Endodermal cell (in vitro differentiated cells): Measurements from ENCODE around the gene COPG1. TPM values are rescaled to one million over a fixed set of nuclear protein-coding genes. Genes with fewer than 3 reads are reported as not detected.

Experiments
- DNase-seq: peaks from one replicate; pipeline ENCODE4 v3.0.0-alpha.2; 2017
- H3K27ac ChIP-seq: 2 replicates; pipeline ENCODE4 v1.5.1; 2013; ENCODE audit warnings: mild to moderate bottlenecking, low read depth, low read length, moderate library complexity
- H3K27me3 ChIP-seq: 2 replicates; pipeline ENCODE4 v1.6.1; 2013; ENCODE audit warnings: mild to moderate bottlenecking, low read length, moderate library complexity; ENCODE audit not compliant: insufficient read depth, control insufficient read depth, poor library complexity, severe bottlenecking
- H3K36me3 ChIP-seq: 2 replicates; pipeline ENCODE4 v1.7.0; 2013; ENCODE audit warnings: mild to moderate bottlenecking, low read length, moderate library complexity; ENCODE audit not compliant: control insufficient read depth, insufficient read depth
- H3K4me1 ChIP-seq: one replicate; pipeline ENCODE4 v1.7.0; 2013; ENCODE audit warnings: low read length; ENCODE audit not compliant: control insufficient read depth, insufficient read depth
- H3K4me3 ChIP-seq: 2 replicates; pipeline ENCODE4 v1.5.1; 2013; ENCODE audit warnings: mild to moderate bottlenecking, low read length, moderate library complexity
- H3K9ac ChIP-seq: 2 replicates; pipeline ENCODE4 v1.6.1; 2013; ENCODE audit warnings: mild to moderate bottlenecking, low read length, moderate library complexity; ENCODE audit not compliant: poor library complexity, severe bottlenecking; ENCODE audit errors: extremely low read depth
- H3K9me3 ChIP-seq: 2 replicates; pipeline ENCODE4 v1.6.1; 2013; ENCODE audit warnings: mild to moderate bottlenecking, low read length, moderate library complexity; ENCODE audit not compliant: control insufficient read depth
- H3K27ac Mint-ChIP-seq: 2 replicates; pipeline ENCODE4 v1.8.0; 2020; ENCODE audit warnings: mixed read lengths
- H3K27me3 Mint-ChIP-seq: 2 replicates; pipeline ENCODE4 v1.8.0; 2021; ENCODE audit warnings: mild to moderate bottlenecking, mixed read lengths; ENCODE audit not compliant: insufficient read depth
- H3K36me3 Mint-ChIP-seq: 2 replicates; pipeline ENCODE4 v1.8.0; 2020; ENCODE audit warnings: low read depth, mixed read lengths
- H3K4me1 Mint-ChIP-seq: 2 replicates; pipeline ENCODE4 v1.8.0; 2020; ENCODE audit warnings: mixed read lengths
- H3K4me3 Mint-ChIP-seq: 2 replicates; pipeline ENCODE4 v1.8.0; 2020; ENCODE audit warnings: mild to moderate bottlenecking, moderate library complexity, mixed read lengths
- H3K9me3 Mint-ChIP-seq: 2 replicates; pipeline ENCODE4 v1.8.0; 2020; ENCODE audit warnings: mild to moderate bottlenecking, mixed read lengths
- WGBS, 2 experiments: methylation state at CpG; one replicate each; pipeline versions ENCODE4 v1.1.5 to v1.1.7; 2013; ENCODE audit warnings: missing lambda C conversion rate in 2 of 2, mixed read lengths in 1 of 2; ENCODE audit not compliant: insufficient coverage in 1 of 2, insufficient read length in 1 of 2; 5-methylcytosine and 5-hydroxymethylcytosine counted together
- total RNA-seq, 2 donors: library from RNA; stranded (reverse); fragmentation: NEBNext Ultra II Directional in 1 of 2; extraction: Animal tissue kit (Norgen Biotek cat#: 25700) in 1 of 2; gene quantifications; 2 replicates in 1 of 2; 3 replicates in 1 of 2; pipeline ENCODE4 v1.2.1, GENCODE V29; 2021
- TF ChIP-seq, protein P1 (sequence below): fragments of 200-600 bp; sonication (generic); conservative IDR thresholded peaks from 2 replicates; pipeline ENCODE4 v1.5.0; 2021; ENCODE audit warnings: antibody characterized with exemption, mild to moderate bottlenecking

COPG1 gene
- total RNA-seq, 2 donors from 2014 or later: 151 to 193 TPM

DNA sequence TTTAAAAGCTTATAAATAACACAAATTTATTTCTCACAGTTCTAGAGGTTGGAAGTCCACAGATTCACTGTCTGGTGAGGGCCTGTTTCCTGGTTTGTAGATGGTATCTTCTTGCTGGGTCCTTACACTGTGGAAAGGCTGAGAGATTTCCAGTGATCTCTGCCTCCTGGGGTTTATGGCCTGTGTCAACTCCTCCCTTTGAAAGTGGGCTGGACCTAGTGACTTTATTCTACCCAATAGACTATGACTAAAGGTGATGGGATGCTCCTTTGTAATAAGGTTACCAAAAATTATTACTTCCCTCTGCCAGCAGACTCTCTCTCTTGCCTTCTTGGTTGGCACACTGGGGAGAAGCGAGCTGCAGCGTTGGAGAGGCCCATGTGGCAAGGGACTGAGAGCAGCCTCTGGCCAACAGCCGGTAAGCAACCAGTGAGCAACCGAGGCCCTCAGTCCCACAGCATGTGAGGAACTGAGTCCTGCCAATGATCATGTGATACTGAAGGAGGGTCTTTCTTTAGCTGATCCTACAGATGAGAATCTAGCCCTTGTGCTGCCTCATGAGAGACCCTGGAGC, 14.0 kb upstream of the COPG1 start:
- no peak overlapping the region for H3K4me3 Mint-ChIP-seq

GRCh38 chr3:129238945-129239705, 10.3 kb upstream of the COPG1 start:
- no peaks in the 10 kb centered on the region for H3K36me3 Mint-ChIP-seq
- Histone ChIP-seq H3K27ac (no peak overlapping the region), H3K9ac (no peak overlapping the region), H3K27me3 (no peaks in the 10 kb centered on the region), H3K4me3 (no peak overlapping the region), H3K4me1 (no peaks in the 10 kb centered on the region), H3K36me3 (no peaks in the 10 kb centered on the region), H3K9me3 (no peaks in the 10 kb centered on the region)
- no peaks in the 10 kb centered on the region for H3K9me3 Mint-ChIP-seq
- H3K4me3 Mint-ChIP-seq: no peak overlapping the region
- H3K27ac Mint-ChIP-seq: no peak overlapping the region
- H3K27me3 Mint-ChIP-seq: no peaks in the 10 kb centered on the region
- DNase-seq: no peak
- 92 to 100% methylated on average over 8 of the region's 8 CpGs for WGBS, 2 experiments
- H3K4me1 Mint-ChIP-seq: peaks cover 4% of the 10 kb centered on the region
- TF ChIP-seq, protein P1, sequence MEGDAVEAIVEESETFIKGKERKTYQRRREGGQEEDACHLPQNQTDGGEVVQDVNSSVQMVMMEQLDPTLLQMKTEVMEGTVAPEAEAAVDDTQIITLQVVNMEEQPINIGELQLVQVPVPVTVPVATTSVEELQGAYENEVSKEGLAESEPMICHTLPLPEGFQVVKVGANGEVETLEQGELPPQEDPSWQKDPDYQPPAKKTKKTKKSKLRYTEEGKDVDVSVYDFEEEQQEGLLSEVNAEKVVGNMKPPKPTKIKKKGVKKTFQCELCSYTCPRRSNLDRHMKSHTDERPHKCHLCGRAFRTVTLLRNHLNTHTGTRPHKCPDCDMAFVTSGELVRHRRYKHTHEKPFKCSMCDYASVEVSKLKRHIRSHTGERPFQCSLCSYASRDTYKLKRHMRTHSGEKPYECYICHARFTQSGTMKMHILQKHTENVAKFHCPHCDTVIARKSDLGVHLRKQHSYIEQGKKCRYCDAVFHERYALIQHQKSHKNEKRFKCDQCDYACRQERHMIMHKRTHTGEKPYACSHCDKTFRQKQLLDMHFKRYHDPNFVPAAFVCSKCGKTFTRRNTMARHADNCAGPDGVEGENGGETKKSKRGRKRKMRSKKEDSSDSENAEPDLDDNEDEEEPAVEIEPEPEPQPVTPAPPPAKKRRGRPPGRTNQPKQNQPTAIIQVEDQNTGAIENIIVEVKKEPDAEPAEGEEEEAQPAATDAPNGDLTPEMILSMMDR: peak; percentile 41

More for the DNA sequence above, 14.0 kb upstream of the COPG1 start:
- Mint-ChIP-seq H3K36me3 (no peaks in the 10 kb centered on the region), H3K9me3 (no peaks in the 10 kb centered on the region), H3K27me3 (no peaks in the 10 kb centered on the region), H3K4me1 (peaks cover 8% of the 10 kb centered on the region), H3K27ac (no peak overlapping the region)
- Histone ChIP-seq H3K27ac (no peak overlapping the region), H3K27me3 (no peaks in the 10 kb centered on the region), H3K9ac (no peak overlapping the region), H3K36me3 (no peaks in the 10 kb centered on the region), H3K4me1 (no peaks in the 10 kb centered on the region), H3K9me3 (no peaks in the 10 kb centered on the region), H3K4me3 (no peak overlapping the region)
- DNase-seq: no peak
- 90 to 100% methylated on average over 1 to 4 of the region's 4 CpGs for WGBS, 2 experiments
- TF ChIP-seq, protein P1: no peak

- no peak overlapping the region for H3K27ac Mint-ChIP-seq
Measured at GRCh38 chr3:129239991-129240390, 9.4 kb upstream of the COPG1 start.

More at GRCh38 chr3:129239991-129240390, 9.4 kb upstream of the COPG1 start:
- no peaks in the 10 kb centered on the region for H3K9me3 Mint-ChIP-seq
- no peak overlapping the region for H3K9ac ChIP-seq
- no peaks in the 10 kb centered on the region for H3K27me3 Mint-ChIP-seq
- peaks cover 4% of the 10 kb centered on the region for H3K4me1 Mint-ChIP-seq
- H3K4me1 ChIP-seq: no peaks in the 10 kb centered on the region
- H3K36me3 ChIP-seq: no peaks in the 10 kb centered on the region
- no peaks in the 10 kb centered on the region for H3K27me3 ChIP-seq
- H3K36me3 Mint-ChIP-seq: no peaks in the 10 kb centered on the region
- H3K9me3 ChIP-seq: no peaks in the 10 kb centered on the region
- H3K27ac ChIP-seq: no peak overlapping the region
- DNase-seq: peak; percentile 58
- WGBS, 2 experiments: 73 to 75% methylated on average over 5 to 6 of the region's 6 CpGs
- TF ChIP-seq, protein P1: no peak
- no peak overlapping the region for H3K4me3 ChIP-seq
- H3K4me3 Mint-ChIP-seq: no peak overlapping the region
